Stimulated activated CD8-positive, alpha-beta memory T cell treated with anti-CD3 and anti-CD28 coated beads, Interleukin-2, amount 100 ng/mL, for 48 hours (primary cell): ENCODE data around the gene NTNG1.
A peak's percentile ranks its signal among the peaks of the same experiment; 100 is the strongest.
"Not testable (repeated sequence)": the region's sequence is repeated elsewhere in the genome, so short reads cannot be mapped to it uniquely, and the experiment has no call there.

ENCODE experiments used
- DNase-seq, 2 donors: peaks; one replicate each; pipeline ENCODE4 v3.0.0-alpha.2; 2020; ENCODE audit warnings: low read depth in 2 of 2

The NTNG1 gene

GRCh38 chr1:107196973-107197562 is 56.2 kb downstream of the NTNG1 start:
- peak in 1 of 2 donors; percentile 3 for DNase-seq

GRCh38 chr1:107198561-107198960 is 57.7 kb downstream of the NTNG1 start:
- DNase-seq: no peak

DNA sequence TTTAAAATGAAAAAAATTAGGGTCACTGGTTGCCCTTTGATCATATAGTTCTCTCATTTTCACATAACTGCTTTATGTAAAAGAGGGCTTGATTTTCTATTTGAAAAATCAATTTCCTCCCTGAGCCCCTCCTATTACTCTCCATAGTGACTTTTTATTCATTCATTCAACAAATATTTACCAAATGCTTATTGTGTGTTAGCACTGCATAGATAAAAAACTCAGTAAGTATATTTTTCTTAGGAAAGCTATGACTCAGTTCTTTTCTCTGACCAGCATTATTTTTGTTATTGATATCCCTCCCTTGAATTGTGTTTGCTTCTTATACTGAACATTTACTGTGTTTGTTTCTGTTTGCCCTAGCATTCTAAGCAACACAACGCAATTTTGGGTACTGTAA is 59.8 kb downstream of the NTNG1 start:
- DNase-seq: no peak

DNA sequence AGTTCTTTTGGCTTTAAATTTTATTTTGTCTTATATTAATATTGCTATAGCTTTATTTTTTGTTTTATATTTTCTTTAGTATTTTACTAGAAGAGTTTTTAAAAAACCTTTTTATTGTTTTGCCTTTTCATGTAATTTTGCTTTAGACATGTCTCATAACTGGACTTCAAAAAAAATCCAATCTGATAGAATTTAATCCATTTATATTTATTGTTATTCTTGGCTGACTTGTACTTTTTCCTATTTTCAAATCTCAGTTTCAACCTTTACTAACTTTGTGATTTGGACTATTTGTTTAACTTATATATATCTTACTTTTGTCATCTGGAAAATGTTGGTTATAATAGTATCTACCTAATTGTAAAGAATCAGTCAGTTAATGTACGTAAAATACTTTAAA is 61.2 kb downstream of the NTNG1 start:
- DNase-seq: no peak

DNA sequence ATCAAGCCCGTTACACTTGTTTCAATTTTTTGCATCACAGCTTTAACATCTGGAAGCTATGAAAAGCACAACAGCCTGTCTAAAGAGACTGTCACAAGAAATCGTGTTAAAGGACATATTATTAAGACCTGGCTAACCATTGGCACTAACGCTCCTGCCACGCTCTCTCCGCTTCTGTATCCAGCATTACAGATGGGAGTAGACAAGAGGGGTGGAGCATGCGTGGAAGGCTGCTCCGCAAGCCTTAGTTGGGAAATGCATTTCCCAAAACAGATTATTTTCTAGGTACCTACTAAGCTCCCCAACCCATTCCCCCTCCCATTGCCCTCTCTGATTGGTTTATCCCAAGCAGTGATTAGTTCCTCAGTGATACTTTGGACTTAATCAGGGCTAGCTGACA is 72.4 kb downstream of the NTNG1 start:
- no peak for DNase-seq

- DNase-seq: no peak
These were observed 79.2 kb downstream of the NTNG1 start for GRCh38 chr1:107220036-107220435.

DNA sequence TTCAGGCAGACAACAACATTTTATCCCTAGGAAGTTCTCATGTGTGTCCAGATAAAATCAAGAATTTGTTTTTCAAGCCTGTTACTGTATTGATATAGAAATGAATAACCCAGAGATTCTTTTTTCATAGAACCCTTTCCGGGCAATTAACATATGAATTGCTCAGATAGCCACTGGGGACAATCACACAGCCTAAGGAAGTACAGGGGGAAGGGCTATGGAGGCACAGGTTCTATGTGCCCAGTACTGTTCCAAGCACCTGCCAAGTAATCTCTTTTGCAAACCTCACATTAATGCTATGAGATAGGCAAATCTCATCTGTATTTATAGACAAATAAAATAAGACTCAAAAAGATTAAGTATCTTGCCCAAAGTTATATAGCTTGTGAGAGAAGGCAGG is 84.9 kb downstream of the NTNG1 start:
- no peak for DNase-seq

GRCh38 chr1:107228704-107229371 is 88.0 kb downstream of the NTNG1 start:
- DNase-seq: no peak

DNA sequence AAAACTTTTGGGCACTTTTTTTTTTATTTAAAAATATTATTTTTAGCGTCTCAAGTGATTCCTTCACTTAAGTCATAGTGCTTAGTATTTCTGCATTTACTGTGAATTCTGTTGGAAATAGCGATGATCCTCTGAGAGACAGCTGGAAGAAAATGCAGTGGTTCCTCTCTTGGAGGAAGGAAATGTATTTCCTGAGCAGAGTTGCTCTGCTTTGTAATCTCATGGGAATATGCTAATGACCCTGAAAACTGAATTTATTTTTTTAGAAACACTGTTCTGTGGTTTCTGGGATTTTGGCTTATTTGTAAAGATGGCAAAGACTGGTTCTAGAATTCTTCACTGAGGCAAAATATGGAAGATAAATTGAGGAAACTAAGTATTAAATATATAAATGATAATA is 88.9 kb downstream of the NTNG1 start:
- no peak for DNase-seq

DNA sequence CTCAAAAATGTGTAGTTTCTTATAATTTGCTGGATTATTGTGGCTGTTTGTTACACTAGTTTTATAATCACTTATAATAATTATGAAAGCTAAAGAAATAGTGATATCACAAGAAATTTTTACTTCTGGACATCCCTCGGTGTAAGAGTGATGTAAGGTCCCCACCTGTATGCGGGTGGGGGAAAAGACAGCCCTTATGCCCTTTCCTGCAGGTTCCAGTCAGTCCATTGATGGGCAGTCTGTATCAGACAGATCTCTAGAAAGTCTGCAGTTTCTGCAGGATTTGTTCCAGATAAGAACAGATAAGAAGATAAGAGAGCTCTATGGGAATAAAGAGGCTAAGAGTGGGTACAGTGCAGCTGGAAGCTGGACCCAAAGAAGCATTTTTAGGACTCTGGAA is 89.3 kb downstream of the NTNG1 start:
- no peak for DNase-seq

- no peak for DNase-seq
These were observed 90.5 kb downstream of the NTNG1 start for GRCh38 chr1:107231291-107231690.

DNA sequence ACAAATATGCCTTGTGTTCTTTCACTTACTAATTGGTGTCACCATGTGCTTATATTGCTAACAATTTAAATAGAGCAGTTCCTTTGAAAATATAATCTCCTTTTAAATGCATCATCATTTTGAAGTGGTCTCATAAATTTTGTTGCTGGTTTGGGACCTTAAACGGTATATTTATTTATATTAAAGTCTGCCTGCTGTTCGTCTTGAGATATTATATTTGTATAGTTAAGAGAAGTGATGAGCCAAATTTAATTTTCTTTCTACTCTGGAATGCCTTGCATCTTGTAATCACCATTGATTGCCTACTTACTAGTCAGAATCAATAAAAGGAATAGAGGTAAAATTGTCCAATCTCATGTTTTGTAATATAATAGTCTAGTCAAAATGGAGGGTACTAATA is 91.6 kb downstream of the NTNG1 start:
- DNase-seq: no peak

- DNase-seq: not testable (repeated sequence)
These were observed 95.9 kb downstream of the NTNG1 start for GRCh38 chr1:107236760-107237159.

DNA sequence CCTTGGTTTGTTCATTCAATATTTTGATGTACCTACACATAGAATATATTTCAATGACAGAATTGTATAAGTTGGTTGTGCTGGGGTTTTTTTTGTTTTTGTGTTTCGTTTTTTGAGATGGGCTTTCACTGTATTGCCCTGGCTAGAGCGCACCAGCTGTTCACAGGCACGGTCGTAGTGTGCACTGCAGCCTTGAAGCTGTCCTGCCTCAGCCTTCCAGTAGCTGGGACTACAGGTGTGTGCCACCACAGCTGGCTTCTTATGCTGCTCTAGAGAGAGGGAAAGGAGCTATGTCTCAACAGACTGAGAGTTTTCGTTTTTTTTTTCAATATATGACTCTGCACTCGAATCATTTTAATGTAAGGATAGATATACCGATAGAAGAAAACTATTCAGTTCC is 102.6 kb downstream of the NTNG1 start:
- DNase-seq: no peak

DNA sequence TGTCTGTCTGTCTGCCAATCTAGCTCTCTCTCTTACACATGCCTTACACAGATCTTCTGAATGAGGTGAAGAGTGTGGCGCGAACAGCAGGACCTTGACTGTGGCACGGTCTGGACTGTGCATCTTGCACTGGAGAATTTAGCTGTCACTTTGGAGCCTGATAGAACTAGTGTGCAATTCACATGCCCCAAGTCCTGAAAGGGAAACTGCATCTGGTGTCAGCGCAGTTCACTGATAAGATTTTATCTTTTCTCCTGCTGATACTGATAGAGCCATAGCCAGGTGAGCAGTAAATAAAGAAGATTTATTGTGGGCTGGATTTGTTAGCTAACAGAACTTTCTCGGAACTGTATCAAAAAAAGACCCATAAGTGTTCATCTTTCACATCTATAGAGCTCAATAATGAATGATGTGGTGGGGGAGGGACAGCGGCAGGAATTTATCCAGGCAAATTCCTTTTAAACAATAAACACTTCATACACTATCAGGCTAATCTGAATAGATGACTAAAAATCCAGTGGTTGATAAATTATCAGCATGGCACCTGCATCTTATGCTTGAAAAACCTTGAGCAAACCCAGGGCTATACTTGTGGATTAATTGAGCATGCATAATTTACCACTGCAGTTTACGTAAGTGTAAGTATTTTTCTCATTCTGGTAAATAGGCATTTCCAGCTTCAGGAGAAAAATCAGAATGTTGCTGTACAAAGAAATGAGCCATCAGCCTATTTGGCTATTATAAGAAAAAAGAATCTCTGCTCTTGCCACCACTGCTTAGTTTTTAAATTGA is 104.1 kb downstream of the NTNG1 start:
- DNase-seq: no peak

GRCh38 chr1:107246775-107247345 is 106.0 kb downstream of the NTNG1 start:
- no peak for DNase-seq

DNA sequence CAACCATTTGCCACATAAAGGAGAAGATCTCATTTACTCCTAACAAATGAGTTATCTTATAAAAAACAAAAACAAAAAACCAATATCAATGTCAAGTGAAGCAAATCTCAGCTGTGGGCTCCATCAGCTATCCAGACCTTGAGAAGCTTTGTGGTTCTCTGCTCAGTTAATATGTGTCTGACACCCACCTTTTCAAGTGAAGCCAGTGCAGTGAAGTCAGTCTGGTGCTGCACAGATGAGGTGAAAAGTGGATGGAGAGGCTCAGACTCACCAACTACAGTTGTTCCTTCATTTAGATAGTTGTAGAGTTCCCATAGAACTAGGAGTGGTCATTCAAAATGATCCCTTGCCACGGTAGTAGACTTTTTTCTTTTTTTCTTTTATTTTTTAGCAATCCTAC is 106.8 kb downstream of the NTNG1 start:
- no peak for DNase-seq

- DNase-seq: no peak
These were observed 109.3 kb downstream of the NTNG1 start for GRCh38 chr1:107250169-107250568.

- no peak for DNase-seq
These were observed 110.2 kb downstream of the NTNG1 start for GRCh38 chr1:107251083-107251482.

- DNase-seq: no peak
These were observed 111.0 kb downstream of the NTNG1 start for GRCh38 chr1:107251839-107252238.

DNA sequence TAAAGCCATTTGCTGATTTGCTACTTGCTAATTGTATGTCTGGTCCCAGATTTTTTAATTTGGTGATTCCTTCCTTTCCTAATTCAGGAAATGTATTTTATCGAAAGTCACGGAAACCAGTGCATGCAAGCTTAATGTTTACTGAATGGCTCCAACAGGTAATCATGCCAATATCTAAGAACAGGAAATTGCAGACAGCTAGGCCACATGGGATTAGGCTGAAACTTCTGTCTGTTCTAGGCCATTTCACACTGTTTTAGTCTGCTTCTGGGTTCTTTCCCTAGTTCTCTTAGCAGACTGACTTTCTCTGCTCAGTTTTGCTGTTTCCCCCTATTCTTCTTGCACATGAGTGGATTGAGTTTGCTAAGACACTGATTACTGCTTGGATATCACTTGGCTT is 111.4 kb downstream of the NTNG1 start:
- no peak for DNase-seq

DNA sequence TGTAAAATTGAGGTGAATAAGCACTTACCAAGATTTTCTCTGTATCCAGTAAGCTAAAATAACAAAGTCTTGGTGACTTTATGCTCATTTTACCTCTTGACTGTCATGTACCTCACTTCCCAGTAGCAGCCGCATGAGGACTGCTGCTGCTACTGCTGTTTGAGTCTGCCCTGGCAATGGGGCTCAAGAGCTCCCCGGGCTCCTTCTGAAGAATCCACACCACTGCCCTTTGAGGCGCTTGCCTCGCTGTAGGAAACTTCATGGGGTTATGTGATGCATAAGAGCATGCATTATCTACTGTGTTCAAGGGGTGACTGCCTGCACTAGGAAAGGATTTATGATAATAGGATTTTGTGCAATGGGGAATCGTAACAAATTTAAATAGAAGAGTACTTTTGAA is 113.5 kb downstream of the NTNG1 start:
- no peak for DNase-seq

DNA sequence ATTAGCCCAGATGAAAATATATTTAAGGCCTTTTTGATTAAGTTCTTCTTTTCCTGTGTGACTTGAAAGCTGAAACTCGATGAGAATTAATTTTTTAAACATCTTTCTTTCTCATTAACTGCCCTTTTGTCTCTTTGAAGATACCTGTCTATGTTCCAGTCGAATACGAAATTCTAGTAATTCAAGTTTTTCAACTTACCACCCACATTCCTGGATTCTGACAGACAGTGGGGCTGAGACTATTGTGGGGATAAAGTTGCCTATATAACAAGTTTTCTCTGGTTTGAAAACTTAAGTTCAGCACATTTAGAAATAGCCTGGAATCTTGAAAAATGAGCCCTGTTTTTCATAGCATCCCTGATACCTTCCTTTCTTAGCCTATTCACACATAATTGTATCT is 114.6 kb downstream of the NTNG1 start:
- DNase-seq: no peak
